Upper lobe of right lung (tissue), 1 donor: ENCODE data around the gene CES3. TPM values are rescaled to one million over a fixed set of nuclear protein-coding genes. Genes with fewer than 3 reads are reported as not detected.

Experiments
- ATAC-seq: fragments of 200-7000 bp; cut with Tn5 transposase; one replicate; pipeline ENCODE4 v1.9.1; 2020; ENCODE audit warnings: mild to moderate bottlenecking, moderate library complexity
- DNase-seq: peaks from one replicate; pipeline ENCODE4 v3.0.0-alpha.2; 2020
- H3K27ac ChIP-seq: fragments of 200-600 bp; one replicate; pipeline ENCODE4 v1.8.0; 2022
- H3K27me3 ChIP-seq: fragments of 200-600 bp; one replicate; pipeline ENCODE4 v1.8.0; 2022; ENCODE audit warnings: mild to moderate bottlenecking
- H3K36me3 ChIP-seq: fragments of 200-600 bp; one replicate; pipeline ENCODE4 v1.8.0; 2022
- H3K4me1 ChIP-seq: fragments of 200-600 bp; one replicate; pipeline ENCODE4 v1.8.0; 2022
- H3K4me3 ChIP-seq: fragments of 200-600 bp; one replicate; pipeline ENCODE4 v1.8.0; 2022; ENCODE audit warnings: mild to moderate bottlenecking
- H3K9me3 ChIP-seq: fragments of 200-600 bp; one replicate; pipeline ENCODE4 v1.8.0; 2022
- intact Hi-C: fragments of 100-400 bp; cut with DNase I; formaldehyde crosslinking; loops from one replicate; pipeline ENCODE4 v1.11.0; 2022
- total RNA-seq: library from RNA; stranded (reverse); fragmentation: NEBNext Ultra II Directional; extraction: Animal tissue kit (Norgen Biotek cat#: 25700); gene quantifications from one replicate; pipeline ENCODE4 v1.2.1, GENCODE V29; 2021
- TF ChIP-seq, protein P1 (sequence below): fragments of 200-600 bp; IDR thresholded peaks from one replicate; pipeline ENCODE4 v1.8.0; 2022; ENCODE audit warnings: antibody characterized with exemption
- donor health status: DM: no; HTN: yes; CAD: no; lungs with severe emphysema.

CES3 gene
- total RNA-seq, 1 donor from 2014 or later: 3.4 TPM

DNA sequence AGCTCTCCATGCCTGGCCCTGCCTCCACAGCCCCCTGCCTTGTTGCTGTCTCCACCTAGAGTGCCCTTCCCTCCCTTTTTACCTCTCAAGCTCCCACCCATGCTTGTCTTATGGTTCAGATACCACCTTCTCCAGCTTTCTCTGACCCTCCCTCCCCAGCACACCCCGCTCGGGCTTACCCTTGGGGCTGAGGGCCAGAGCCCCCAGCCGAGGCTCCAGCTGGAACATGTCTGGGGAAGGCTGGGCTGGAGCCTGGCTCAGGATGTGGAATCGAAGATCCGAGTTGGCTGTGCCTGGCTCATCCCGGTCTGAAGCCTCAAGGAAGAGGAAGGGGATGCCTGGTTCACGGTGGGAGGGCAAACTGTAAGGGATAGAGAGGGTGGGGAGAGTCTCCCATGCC, 46.0 kb upstream of the CES3 start:
- no peaks in the 10 kb centered on the region for H3K36me3 ChIP-seq
- intact Hi-C loops: no loop called here
- DNase-seq (no peak), ATAC-seq (no peak)
- no peaks in the 10 kb centered on the region for H3K27me3 ChIP-seq
- H3K4me1 ChIP-seq: no peaks in the 10 kb centered on the region
- H3K27ac ChIP-seq: no peak overlapping the region
- H3K9me3 ChIP-seq: no peaks in the 10 kb centered on the region
- H3K4me3 ChIP-seq: no peak overlapping the region
- TF ChIP-seq, protein P1, sequence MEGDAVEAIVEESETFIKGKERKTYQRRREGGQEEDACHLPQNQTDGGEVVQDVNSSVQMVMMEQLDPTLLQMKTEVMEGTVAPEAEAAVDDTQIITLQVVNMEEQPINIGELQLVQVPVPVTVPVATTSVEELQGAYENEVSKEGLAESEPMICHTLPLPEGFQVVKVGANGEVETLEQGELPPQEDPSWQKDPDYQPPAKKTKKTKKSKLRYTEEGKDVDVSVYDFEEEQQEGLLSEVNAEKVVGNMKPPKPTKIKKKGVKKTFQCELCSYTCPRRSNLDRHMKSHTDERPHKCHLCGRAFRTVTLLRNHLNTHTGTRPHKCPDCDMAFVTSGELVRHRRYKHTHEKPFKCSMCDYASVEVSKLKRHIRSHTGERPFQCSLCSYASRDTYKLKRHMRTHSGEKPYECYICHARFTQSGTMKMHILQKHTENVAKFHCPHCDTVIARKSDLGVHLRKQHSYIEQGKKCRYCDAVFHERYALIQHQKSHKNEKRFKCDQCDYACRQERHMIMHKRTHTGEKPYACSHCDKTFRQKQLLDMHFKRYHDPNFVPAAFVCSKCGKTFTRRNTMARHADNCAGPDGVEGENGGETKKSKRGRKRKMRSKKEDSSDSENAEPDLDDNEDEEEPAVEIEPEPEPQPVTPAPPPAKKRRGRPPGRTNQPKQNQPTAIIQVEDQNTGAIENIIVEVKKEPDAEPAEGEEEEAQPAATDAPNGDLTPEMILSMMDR: no peak

DNA sequence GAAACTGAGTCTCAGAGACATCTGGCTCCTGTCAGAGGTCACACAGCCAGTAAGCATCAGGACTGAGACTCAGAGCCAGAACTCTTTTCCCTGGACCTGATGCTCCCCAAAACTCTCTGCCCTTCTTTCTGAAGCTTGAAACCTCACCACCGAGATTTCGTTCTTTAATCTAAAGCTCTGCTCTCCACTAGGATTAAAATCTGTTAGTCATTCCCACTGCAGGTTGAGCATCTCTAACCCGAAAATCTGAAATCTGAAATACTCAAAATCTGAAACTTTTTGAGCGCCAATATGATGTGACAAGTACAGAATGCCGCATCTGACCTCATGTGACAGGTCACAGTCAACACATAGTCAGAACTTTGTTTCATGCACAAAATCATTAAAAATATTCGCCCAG, 44.5 kb upstream of the CES3 start:
- H3K4me1 ChIP-seq: no peaks in the 10 kb centered on the region
- ATAC-seq: no peak

DNA sequence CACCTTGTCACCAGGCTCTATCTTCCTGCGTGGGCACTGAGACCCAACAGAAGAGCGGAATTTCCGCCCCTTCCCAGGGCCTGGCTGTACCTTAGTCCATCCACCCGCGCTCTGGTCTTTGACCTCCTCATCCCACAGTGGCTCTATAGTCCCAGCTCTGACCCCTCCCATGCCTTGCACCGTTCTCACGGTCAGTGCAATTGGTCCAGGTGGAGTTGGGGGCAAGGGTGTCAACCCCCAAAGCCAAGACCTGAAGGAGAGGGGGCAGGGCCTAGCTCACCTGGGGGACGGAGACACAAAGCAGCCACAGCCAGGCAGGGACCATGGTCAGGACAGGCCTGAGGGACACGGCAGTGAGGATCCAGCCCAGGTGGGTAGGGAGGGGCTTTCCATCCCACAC, 43.3 kb upstream of the CES3 start:
- DNase-seq (no peak), ATAC-seq (no peak)
- no peak overlapping the region for H3K27ac ChIP-seq
- no peaks in the 10 kb centered on the region for H3K27me3 ChIP-seq
- no peak overlapping the region for H3K4me3 ChIP-seq
- intact Hi-C loops: no loop called here
- TF ChIP-seq, protein P1: no peak
- H3K36me3 ChIP-seq: no peaks in the 10 kb centered on the region
- H3K4me1 ChIP-seq: no peaks in the 10 kb centered on the region
- no peaks in the 10 kb centered on the region for H3K9me3 ChIP-seq

More for the DNA sequence above, 44.5 kb upstream of the CES3 start:
- Histone ChIP-seq H3K27ac (no peak overlapping the region), H3K36me3 (no peaks in the 10 kb centered on the region), H3K9me3 (no peaks in the 10 kb centered on the region), H3K4me3 (no peak overlapping the region), H3K27me3 (no peaks in the 10 kb centered on the region)
- intact Hi-C loops: no loop called here
- no peak for DNase-seq
- TF ChIP-seq, protein P1: no peak

DNA sequence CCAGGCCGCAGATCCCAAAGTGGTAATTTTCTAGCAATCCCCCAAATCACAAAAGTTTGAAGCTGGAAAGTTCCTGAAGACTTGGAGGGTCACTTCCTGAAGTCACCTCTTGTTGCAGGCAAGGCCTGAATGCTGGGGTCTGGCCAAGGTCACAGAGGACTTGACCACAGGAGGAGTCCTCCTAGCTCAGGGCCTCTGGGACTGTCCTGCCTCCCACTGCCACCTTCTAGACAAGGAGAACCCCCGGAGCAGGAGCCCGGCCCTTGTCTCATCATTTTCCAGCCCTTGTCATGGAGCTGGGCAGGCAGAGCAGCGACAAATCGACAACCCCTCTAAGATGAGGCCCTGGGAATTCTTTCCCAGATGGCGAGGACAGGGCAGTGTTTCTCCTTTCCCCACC, 42.7 kb upstream of the CES3 start:
- DNase-seq (no peak), ATAC-seq (no peak)
- TF ChIP-seq, protein P1: no peak
- intact Hi-C loops: no loop called here
- H3K9me3 ChIP-seq: no peaks in the 10 kb centered on the region
- no peak overlapping the region for H3K4me3 ChIP-seq
- no peak overlapping the region for H3K27ac ChIP-seq
- H3K36me3 ChIP-seq: no peaks in the 10 kb centered on the region
- H3K4me1 ChIP-seq: no peaks in the 10 kb centered on the region
- no peaks in the 10 kb centered on the region for H3K27me3 ChIP-seq

DNA sequence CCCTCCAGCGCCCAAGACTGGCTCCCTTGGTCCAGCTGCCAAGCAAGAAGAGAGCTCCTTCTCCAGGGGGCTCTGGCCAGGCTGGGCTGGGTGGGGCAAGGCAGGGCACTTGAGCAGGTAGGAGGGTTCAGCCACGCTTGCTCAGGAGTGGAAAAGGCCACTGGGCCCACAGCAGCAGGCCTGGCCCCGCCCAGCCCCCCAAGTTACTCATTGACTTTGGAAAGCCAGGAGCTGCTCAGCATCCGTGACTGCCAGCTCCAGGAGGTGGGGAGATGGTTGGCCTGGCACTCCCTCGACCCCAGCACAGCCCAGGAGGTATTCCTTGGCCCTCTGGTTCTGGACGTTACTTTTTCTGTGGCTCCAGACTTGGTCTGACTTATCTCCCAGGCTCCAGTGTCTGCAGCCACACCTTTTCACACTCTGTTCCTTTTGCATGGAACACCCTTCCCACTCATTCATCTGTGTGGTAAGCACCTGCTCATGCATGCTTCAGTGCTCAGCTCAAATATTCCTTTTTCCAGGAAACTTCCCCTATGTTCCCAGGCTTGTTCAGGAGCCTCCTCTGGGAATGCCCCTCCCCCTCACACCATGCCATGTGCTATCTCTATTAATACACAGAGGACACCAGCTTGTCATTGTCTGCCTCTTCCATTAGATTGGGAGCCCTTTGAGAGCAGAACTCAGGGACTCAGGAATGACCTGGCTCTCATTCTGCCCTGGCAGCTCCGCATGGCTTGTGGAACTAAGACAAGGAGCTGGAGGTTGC, 42.1 kb upstream of the CES3 start, which contains the start of gene CDH16:
Gene CDH16, minus strand, starts transcription at position 83 of the 766 bp plus-strand sequence. CDS start 820 bp downstream, outside the sequence.
- Histone ChIP-seq H3K36me3 (no peaks in the 10 kb centered on the region), H3K27me3 (no peaks in the 10 kb centered on the region), H3K4me3 (no peak within 1 kb of the TSS), H3K27ac (no peak within 1 kb of the TSS), H3K4me1 (peaks cover 1% of the 10 kb centered on the region), H3K9me3 (no peaks in the 10 kb centered on the region)
- ATAC-seq (no peak), DNase-seq (no peak)
- TF ChIP-seq, protein P1: no peak
- intact Hi-C loops: no loop called here
